H1 (cell line): ENCODE data around the gene NT5C1A.

ENCODE experiments used
- CTCF ChIP-seq, 3 experiments: IDR thresholded peaks; 1 replicate in 2 of 3; 2 replicates in 1 of 3; pipeline versions ENCODE4 v1.5.1 to v1.6.1; 2011; ENCODE audit warnings: low read length in 3 of 3, mild to moderate bottlenecking in 3 of 3, inconsistent platforms in 2 of 3, low read depth in 1 of 3, moderate library complexity in 1 of 3; ENCODE audit not compliant: insufficient read depth in 1 of 3; ENCODE audit errors: control extremely low read depth in 1 of 3
- GABPA ChIP-seq: IDR thresholded peaks from 2 replicates; pipeline ENCODE4 v1.6.1; 2011; ENCODE audit warnings: mild to moderate bottlenecking, low read length, moderate library complexity, borderline replicate concordance; ENCODE audit not compliant: insufficient read depth
- SUZ12 ChIP-seq: fragments of 200-600 bp; sonication (generic); IDR thresholded peaks from 2 replicates; pipeline ENCODE4 v1.6.1; 2012; ENCODE audit warnings: mild to moderate bottlenecking, inconsistent platforms, low read length, moderate library complexity, mixed read lengths
- TAF1 ChIP-seq: IDR thresholded peaks from 2 replicates; pipeline ENCODE4 v1.6.1; 2011; ENCODE audit warnings: mild to moderate bottlenecking, low read depth, low read length

- TF ChIP-seq TAF1 (no peak), GABPA (no peak), CTCF (IDR thresholded peaks at IDR 0.05; ENCODE audit: control extremely low read depth in 1 of 3, insufficient read depth in 1 of 3, low read depth in 1 of 3, low read length in 3 of 3) (no peak), SUZ12 (no peak)
Observed at GRCh38 chr1:39677645-39678044, 5.7 kb upstream of the NT5C1A start.
